GM12874 (cell line): ENCODE results near the gene GAB4.

Experiments
- TF ChIP-seq, protein P1 (sequence below): IDR thresholded peaks from 2 replicates; pipeline ENCODE4 v1.5.1; 2011; ENCODE audit warnings: low read depth, mild to moderate bottlenecking, control low read depth, low read length, moderate library complexity; ENCODE audit not compliant: insufficient read depth

The GAB4 gene

DNA sequence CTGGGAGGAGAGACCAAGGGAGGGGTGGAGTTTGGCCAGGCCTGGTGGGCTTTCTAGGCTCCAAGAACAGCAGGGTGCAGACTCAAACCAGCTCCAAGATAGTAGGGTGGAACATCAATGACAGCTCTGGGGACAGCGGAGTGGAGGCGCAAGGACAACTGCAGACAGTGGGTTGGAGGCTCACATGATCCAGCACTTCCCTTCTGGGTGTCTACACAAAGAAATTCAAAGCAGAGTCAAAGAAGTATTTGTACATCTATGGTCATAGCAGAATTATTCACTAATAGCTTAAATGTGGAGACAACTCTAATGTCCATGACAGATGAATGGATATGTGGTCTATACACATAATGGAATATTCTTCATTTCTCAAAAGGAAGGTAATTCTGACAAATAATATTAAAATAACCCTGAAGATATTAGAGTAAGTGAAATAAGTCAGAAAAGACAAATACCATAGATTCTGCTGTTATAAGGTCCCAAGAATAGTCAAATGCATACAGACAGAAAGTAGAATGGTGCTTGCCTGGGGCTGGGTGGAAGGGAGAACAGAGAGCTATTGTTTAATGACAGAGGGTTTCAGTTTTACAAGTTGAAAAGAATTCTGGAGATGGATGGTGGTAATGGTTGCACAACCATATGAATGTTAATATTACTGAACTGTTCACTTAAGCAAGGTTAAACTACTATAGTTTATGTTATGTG is 5.5 kb upstream of the GAB4 start:
- TF ChIP-seq, protein P1, sequence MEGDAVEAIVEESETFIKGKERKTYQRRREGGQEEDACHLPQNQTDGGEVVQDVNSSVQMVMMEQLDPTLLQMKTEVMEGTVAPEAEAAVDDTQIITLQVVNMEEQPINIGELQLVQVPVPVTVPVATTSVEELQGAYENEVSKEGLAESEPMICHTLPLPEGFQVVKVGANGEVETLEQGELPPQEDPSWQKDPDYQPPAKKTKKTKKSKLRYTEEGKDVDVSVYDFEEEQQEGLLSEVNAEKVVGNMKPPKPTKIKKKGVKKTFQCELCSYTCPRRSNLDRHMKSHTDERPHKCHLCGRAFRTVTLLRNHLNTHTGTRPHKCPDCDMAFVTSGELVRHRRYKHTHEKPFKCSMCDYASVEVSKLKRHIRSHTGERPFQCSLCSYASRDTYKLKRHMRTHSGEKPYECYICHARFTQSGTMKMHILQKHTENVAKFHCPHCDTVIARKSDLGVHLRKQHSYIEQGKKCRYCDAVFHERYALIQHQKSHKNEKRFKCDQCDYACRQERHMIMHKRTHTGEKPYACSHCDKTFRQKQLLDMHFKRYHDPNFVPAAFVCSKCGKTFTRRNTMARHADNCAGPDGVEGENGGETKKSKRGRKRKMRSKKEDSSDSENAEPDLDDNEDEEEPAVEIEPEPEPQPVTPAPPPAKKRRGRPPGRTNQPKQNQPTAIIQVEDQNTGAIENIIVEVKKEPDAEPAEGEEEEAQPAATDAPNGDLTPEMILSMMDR: no peak

DNA sequence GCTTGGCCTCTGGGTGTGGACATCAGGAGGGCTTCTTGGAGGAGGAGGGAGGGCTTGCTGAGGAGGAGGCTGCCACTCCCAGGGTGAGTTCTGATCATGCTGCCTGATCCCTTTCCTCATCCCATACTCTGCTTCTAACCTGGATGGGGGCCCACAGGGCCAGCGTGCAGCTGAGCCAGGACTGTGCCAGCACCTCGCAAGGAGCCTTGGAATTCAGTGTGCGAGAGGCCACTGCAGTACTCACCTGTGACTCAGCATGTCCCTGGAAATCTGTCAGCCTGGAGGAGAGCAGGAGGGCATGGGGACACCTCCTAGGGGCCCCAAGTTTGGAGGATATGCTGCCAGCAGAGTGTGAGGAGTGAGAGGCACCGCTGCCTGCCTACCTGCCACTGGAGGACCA is 4.2 kb upstream of the GAB4 start:
- TF ChIP-seq, protein P1: no peak

DNA sequence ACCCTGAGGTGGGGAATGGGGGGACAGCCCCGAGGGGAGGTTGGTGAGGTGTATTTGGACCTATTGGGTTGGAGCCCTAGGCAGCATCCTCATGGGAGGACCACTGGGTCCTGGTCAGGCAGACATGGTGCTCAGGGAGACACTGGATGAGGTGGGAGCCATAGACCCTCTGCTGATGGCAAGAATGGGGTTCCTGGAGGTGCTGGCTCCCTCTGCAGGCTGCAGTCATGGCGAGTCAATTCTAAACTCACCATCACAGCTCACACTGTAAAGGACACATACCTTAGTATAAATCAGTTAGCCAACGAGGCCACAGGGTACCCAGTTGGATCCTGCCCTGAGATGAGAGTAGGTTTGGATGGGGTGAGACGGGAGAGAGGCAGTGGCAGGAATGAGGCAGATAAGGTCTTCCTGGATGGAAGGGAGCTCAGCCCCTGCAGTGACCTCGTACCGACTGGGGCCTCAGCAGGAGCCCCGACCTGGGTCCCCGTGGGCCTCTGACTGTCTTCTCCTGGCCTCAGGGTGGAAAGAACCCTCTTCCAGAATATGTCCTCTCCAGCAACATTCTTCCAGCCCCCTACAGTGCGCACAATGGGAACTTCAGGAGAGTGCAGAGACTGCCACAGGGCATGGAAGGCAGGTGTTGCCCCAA is 1.7 kb upstream of the GAB4 start:
- TF ChIP-seq, protein P1: 0 out of 2 replicates have a peak, but pooled peaks have one; percentile 19

DNA sequence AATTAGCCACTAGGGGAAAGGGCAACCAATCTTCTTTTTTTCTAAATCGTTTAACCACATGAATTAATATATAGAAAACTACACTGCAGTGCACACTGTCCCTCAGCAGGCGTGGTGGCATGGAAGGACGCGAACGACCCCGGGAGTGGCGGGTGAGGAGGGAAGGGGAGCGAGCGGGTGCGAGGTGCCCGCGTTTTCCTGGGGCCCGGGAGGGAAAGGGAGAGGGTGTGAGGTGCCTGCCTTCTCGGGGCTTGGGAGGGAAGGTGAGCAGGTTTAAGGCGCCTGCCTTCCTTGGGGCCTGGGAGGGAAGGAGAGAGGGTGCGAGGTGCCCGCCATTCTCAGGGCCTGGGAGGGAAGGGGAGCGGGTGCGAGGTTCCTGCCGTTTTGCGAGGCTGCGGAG is 765 bp downstream of the GAB4 start:
- TF ChIP-seq, protein P1: no peak

DNA sequence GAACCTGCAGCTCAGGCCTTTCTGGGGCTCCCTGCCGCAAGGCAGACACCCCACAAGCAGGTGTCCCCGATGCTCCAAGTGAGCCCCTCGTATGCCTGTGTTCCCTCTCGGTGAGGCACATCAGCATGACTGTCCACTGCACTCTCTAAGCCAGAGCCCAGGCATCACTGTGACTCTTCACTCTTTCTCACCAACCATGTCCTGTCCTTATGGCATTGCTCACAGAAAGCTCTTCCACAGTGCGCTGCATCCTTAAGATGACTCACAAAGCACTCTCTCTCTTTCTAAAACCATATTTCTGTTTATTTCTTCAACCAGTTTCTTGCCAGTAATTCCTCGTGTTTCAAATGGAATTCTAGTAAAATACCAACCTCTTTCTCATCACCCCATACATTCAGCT is 18.1 kb downstream of the GAB4 start:
- TF ChIP-seq, protein P1: no peak

DNA sequence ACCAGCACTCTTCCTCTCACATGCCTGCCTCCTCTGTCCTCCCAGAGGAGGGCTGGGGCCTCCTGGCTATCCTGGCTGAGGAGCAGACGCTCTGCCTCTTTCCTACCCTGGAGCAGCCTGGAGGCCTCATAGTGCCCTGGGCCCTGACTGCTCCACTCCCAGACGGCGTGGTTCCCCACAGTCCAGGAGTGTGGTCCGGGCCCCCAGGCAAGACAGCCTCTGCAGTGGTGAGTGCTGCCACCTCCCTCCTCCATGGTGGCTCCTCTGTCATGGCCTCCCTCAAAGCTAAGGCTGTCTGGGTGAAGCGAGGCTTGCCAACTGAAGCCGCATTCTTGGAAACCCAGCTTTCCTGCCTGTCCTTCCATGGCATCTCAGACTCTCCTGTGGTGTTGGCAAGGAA is 19.8 kb downstream of the GAB4 start:
- TF ChIP-seq, protein P1: no peak

DNA sequence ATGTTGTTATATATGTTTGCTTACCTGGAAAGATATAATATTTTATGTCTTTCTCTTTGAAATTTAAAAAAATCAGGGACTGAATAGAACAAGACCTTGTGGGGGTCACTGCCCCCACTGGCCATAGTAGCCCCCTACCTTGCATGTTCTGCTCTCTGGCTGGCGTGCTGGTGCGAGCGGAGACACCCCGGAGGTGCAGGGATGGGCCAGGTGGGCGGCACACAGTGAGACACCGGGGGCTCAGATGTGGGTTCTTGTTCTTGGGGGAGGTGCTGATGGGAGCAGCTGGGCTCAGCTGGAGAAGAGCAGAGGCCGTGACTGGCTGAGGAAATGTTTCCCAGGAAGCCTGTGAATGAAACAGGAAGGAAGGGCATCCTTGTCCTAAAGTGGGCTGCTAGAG is 20.2 kb downstream of the GAB4 start:
- TF ChIP-seq, protein P1: no peak
